HepG2 (cell line): Measurements from ENCODE around the gene MT1M. TPM values are rescaled to one million over a fixed set of nuclear protein-coding genes. Genes with fewer than 3 reads are reported as not detected.

Source experiments
- CREBL2 ChIP-seq: sonication (generic); formaldehyde crosslinking; IDR thresholded peaks from 2 replicates; pipeline ENCODE4 v1.8.1; 2023; ENCODE audit warnings: missing genetic modification reagents, mild to moderate bottlenecking, borderline replicate concordance
- ERF ChIP-seq: IDR thresholded peaks from 2 replicates; pipeline ENCODE4 v1.6.1; 2018; ENCODE audit warnings: missing biosample characterization, missing genetic modification reagents
- GATAD2A ChIP-seq: IDR thresholded peaks from 2 replicates; pipeline ENCODE4 v1.6.1; 2016
- KIAA2018 ChIP-seq: sonication (generic); formaldehyde crosslinking; IDR thresholded peaks from 2 replicates; pipeline ENCODE4 v1.5.0; 2020; ENCODE audit warnings: mild to moderate bottlenecking, missing genetic modification reagents, borderline replicate concordance
- LCORL ChIP-seq, 2 experiments: fragments of 450-650 bp in 1 of 2; sonication (generic) in 1 of 2; formaldehyde crosslinking in 1 of 2; IDR thresholded peaks; 2 replicates each; pipeline versions ENCODE4 v1.5.0 to v1.6.1; 2017 to 2020; ENCODE audit warnings: antibody characterized with exemption in 1 of 2, missing genetic modification reagents in 1 of 2
- MTF1 ChIP-seq: sonication (generic); formaldehyde crosslinking; IDR thresholded peaks from 2 replicates; pipeline ENCODE4 v1.5.0; 2020; ENCODE audit warnings: missing genetic modification reagents
- MXI1 ChIP-seq: IDR thresholded peaks from 3 replicates; pipeline ENCODE4 v1.6.1; 2012; ENCODE audit warnings: low read depth, low read length, inconsistent platforms, borderline replicate concordance
- NR1H2 ChIP-seq: sonication (generic); formaldehyde crosslinking; IDR thresholded peaks from 2 replicates; pipeline ENCODE4 v1.8.1; 2022; ENCODE audit warnings: low read depth, missing genetic modification reagents, borderline replicate concordance
- PBX3 ChIP-seq: sonication (generic); formaldehyde crosslinking; IDR thresholded peaks from 2 replicates; pipeline ENCODE4 v1.8.1; 2023; ENCODE audit warnings: missing genetic modification reagents, inconsistent platforms, borderline replicate concordance
- RBM22 ChIP-seq: fragments of 200-400 bp; formaldehyde crosslinking; optimal IDR thresholded peaks from 2 replicates; pipeline ENCODE3; 2017; ENCODE audit warnings: mild to moderate bottlenecking, low read length, moderate library complexity
- REPIN1 ChIP-seq: sonication (generic); formaldehyde crosslinking; IDR thresholded peaks from 2 replicates; pipeline ENCODE4 v1.8.0; 2022; ENCODE audit warnings: missing genetic modification reagents, low read depth, mild to moderate bottlenecking, borderline replicate concordance
- ZBTB1 ChIP-seq: sonication (generic); formaldehyde crosslinking; IDR thresholded peaks from 2 replicates; pipeline ENCODE4 v1.4.0; 2020; ENCODE audit warnings: missing genetic modification reagents, borderline replicate concordance
- ZNF124 ChIP-seq: sonication (generic); formaldehyde crosslinking; IDR thresholded peaks from 2 replicates; pipeline ENCODE4 v1.4.0; 2020; ENCODE audit warnings: missing genetic modification reagents
- ZNF264 ChIP-seq: sonication (generic); formaldehyde crosslinking; IDR thresholded peaks from 2 replicates; pipeline ENCODE4 v1.4.0; 2020; ENCODE audit warnings: missing genetic modification reagents
- ZNF567 ChIP-seq: sonication (generic); formaldehyde crosslinking; IDR thresholded peaks from 2 replicates; pipeline ENCODE4 v1.8.1; 2023; ENCODE audit warnings: mild to moderate bottlenecking, missing genetic modification reagents, borderline replicate concordance
- ZNF772 ChIP-seq: sonication (generic); formaldehyde crosslinking; IDR thresholded peaks from 2 replicates; pipeline ENCODE4 v1.5.0; 2020; ENCODE audit warnings: mild to moderate bottlenecking, missing genetic modification reagents
- ZNF776 ChIP-seq: sonication (generic); formaldehyde crosslinking; IDR thresholded peaks from 2 replicates; pipeline ENCODE4 v1.4.0; 2020; ENCODE audit warnings: mild to moderate bottlenecking, missing genetic modification reagents
- ZNF800 ChIP-seq: sonication (generic); formaldehyde crosslinking; IDR thresholded peaks from 2 replicates; pipeline ENCODE4 v1.4.0; 2020; ENCODE audit warnings: missing genetic modification reagents
- polyA plus RNA-seq, 8 experiments: library from polyadenylated mRNA; depleted of rRNA in 3 of 8; stranded (reverse) in 7 of 8; unstranded in 1 of 8; fragments of >200 nt; fragmentation: Illumina TruSeq in 4 of 8; extraction: Trizol in 4 of 8; gene quantifications; 2 replicates each; pipeline versions ENCODE4 v1.2.1 to v1.2.3, GENCODE V29; 2011 to 2016; ENCODE audit warnings: low read depth in 4 of 8, missing spikeins in 1 of 8, mixed read lengths in 1 of 8; ENCODE audit not compliant: insufficient read depth in 1 of 8
- total RNA-seq, 5 experiments: library from RNA; depleted of rRNA; stranded (reverse); fragments of >200 nt; fragmentation: Illumina TruSeq; extraction: Trizol; gene quantifications; 2 replicates each; pipeline ENCODE4 v1.2.3, GENCODE V29; 2016; ENCODE audit warnings: low read depth in 1 of 5

MT1M gene
- total and polyA plus RNA-seq, 2 of the 13 experiments (the other 11 are each of a cell fraction or from before 2014, with no cell fraction given) = 4.6 TPM; not detected in 1

- TF ChIP-seq KIAA2018 (CRISPR knock-in tag) = no peak
- no peak for TF ChIP-seq ZNF264 (CRISPR knock-in tag)
- no peak for TF ChIP-seq RBM22
- TF ChIP-seq CREBL2 (CRISPR knock-in tag) = no peak
- TF ChIP-seq GATAD2A (CRISPR knock-in tag) = no peak
- no peak for TF ChIP-seq MXI1
- TF ChIP-seq ZBTB1 (CRISPR knock-in tag) = no peak
- TF ChIP-seq MTF1 = peak; percentile 78; the same call in 1 of the 2 replicates
- TF ChIP-seq PBX3 (CRISPR knock-in tag) = no peak
- no peak for TF ChIP-seq ERF (CRISPR knock-in tag)
- TF ChIP-seq ZNF567 (CRISPR knock-in tag) = 0 out of 2 replicates have a peak, but pooled peaks have one; percentile 27
- no peak for TF ChIP-seq LCORL (IDR thresholded peaks at IDR 0.05)
- TF ChIP-seq LCORL (CRISPR knock-in tag; IDR thresholded peaks at IDR 0.05) = peak; percentile 46; the same call in 1 of the 2 replicates
- 0 out of 2 replicates have a peak, but pooled peaks have one; percentile 26 for TF ChIP-seq ZNF772 (CRISPR knock-in tag)
- TF ChIP-seq ZNF800 (CRISPR knock-in tag) = peak; percentile 86; the same call in 1 of the 2 replicates
- no peak for TF ChIP-seq REPIN1 (CRISPR knock-in tag)
- TF ChIP-seq ZNF776 = no peak
- no peak for TF ChIP-seq ZNF124
- no peak for TF ChIP-seq NR1H2 (CRISPR knock-in tag)
These were observed 15.4 kb downstream of the MT1M start (continued) for GRCh38 chr16:56647641-56648431.
